ENCODE measurements around the gene SERINC5. TPM values are rescaled to one million over a fixed set of nuclear protein-coding genes. Genes with fewer than 3 reads are reported as not detected.

Gene SERINC5
- total and polyA plus RNA-seq, 2 donors (not counting 3 experiments of a cell fraction or from before 2014, with no cell fraction given), result 3.2 to 10.1 TPM

GRCh38 chr5:80119372-80119771, 136.5 kb downstream of the SERINC5 start:
- Histone ChIP-seq H3K4me2 (ENCODE audit: insufficient read depth, low read length) (no peak overlapping the region), H3K9ac (replicated peaks; ENCODE audit: extremely low read depth, insufficient read depth, low read length) (no peak overlapping the region), H3K79me2 (ENCODE audit: control insufficient read depth, insufficient read depth, low read length) (no peaks in the 10 kb centered on the region), H3K4me3 (replicated peaks in 1 of 3; ENCODE audit: insufficient read depth in 1 of 3, low read depth in 1 of 3, low read length in 3 of 3) (no peak overlapping the region), H3K27me3 (ENCODE audit: control insufficient read depth in 2 of 2, insufficient read depth in 2 of 2, low read length in 2 of 2) (no peaks in the 10 kb centered on the region), H3K4me1 (ENCODE audit: control insufficient read depth, extremely low read depth, insufficient read depth, low read length) (no peaks in the 10 kb centered on the region), H2AFZ (ENCODE audit: low read depth, low read length) (no peak overlapping the region), H4K20me1 (replicated peaks; ENCODE audit: control insufficient read depth, extremely low read depth, insufficient read depth, low read length) (no peaks in the 10 kb centered on the region), H3K9me1 (replicated peaks; ENCODE audit: control insufficient read depth, extremely low read depth, insufficient read depth, low read length) (no peaks in the 10 kb centered on the region), H3K9me3 (replicated peaks; ENCODE audit: control insufficient read depth, insufficient read depth, low read length) (no peaks in the 10 kb centered on the region), H3K27ac (ENCODE audit: insufficient read depth, low read depth, low read length) (no peak overlapping the region), H3K36me3 (ENCODE audit: control insufficient read depth in 2 of 2, extremely low read depth in 1 of 2, insufficient read depth in 2 of 2, low read length in 2 of 2) (no peaks in the 10 kb centered on the region)
- POLR2A ChIA-PET, result no interaction called here
- CTCF ChIA-PET, result interaction anchor here (0.9 to 1.4 kb wide), 3 partner anchors 22 to 36 kb away, joined by 3 to 4 read pairs (median 3); no protein-coding TSS in a partner anchor
- DNase-seq (ENCODE audit: low read depth, low spot score) (no peak), FAIRE-seq (no peak)
- dilution Hi-C loops (cut with MboI; ENCODE audit: extremely low pct_ligation_motif_present, low sequenced_read_pairs), result no loop called here
- BruUV-seq (replicated peaks), result no TSS peak
- intact Hi-C loops (cut with micrococcal nuclease), result no loop called here
- TF ChIP-seq, protein P1, sequence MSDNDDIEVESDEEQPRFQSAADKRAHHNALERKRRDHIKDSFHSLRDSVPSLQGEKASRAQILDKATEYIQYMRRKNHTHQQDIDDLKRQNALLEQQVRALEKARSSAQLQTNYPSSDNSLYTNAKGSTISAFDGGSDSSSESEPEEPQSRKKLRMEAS (IDR thresholded peaks at IDR 0.05; ENCODE audit: insufficient read depth, insufficient read length), result no peak
- no peak for TF ChIP-seq GATA2 (IDR thresholded peaks at IDR 0.05; ENCODE audit: insufficient read depth, insufficient read length, low read depth, low read length)
- no peak for TF ChIP-seq MYC (IDR thresholded peaks at IDR 0.05; ENCODE audit: low read depth, low read length)
- TF ChIP-seq JUN (IDR thresholded peaks at IDR 0.05; ENCODE audit: borderline replicate concordance, insufficient read depth, insufficient read length, low read depth), result no peak
- TF ChIP-seq POLR2A (IDR thresholded peaks at IDR 0.05; ENCODE audit: low read depth, low read length), result no peak
- no peak for TF ChIP-seq FOS (IDR thresholded peaks at IDR 0.05; ENCODE audit: borderline replicate concordance, insufficient read depth, low read length)
- TF ChIP-seq, protein P2, sequence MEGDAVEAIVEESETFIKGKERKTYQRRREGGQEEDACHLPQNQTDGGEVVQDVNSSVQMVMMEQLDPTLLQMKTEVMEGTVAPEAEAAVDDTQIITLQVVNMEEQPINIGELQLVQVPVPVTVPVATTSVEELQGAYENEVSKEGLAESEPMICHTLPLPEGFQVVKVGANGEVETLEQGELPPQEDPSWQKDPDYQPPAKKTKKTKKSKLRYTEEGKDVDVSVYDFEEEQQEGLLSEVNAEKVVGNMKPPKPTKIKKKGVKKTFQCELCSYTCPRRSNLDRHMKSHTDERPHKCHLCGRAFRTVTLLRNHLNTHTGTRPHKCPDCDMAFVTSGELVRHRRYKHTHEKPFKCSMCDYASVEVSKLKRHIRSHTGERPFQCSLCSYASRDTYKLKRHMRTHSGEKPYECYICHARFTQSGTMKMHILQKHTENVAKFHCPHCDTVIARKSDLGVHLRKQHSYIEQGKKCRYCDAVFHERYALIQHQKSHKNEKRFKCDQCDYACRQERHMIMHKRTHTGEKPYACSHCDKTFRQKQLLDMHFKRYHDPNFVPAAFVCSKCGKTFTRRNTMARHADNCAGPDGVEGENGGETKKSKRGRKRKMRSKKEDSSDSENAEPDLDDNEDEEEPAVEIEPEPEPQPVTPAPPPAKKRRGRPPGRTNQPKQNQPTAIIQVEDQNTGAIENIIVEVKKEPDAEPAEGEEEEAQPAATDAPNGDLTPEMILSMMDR (IDR thresholded peaks at IDR 0.05; ENCODE audit: extremely low read depth in 1 of 2, insufficient read depth in 1 of 2, low read depth in 1 of 2, low read length in 2 of 2), result no peak
- TF ChIP-seq EZH2 (IDR thresholded peaks at IDR 0.05; ENCODE audit: borderline replicate concordance, low read depth, low read length, severe bottlenecking), result no peak
- TF ChIP-seq POLR2AphosphoS5 (IDR thresholded peaks at IDR 0.05; ENCODE audit: insufficient read depth, low read depth, low read length), result no peak

Data from endothelial cell of umbilical vein (primary cell).